HUES48 (cell line): ENCODE results near the gene CACNB1.
A peak's percentile ranks its signal among the peaks of the same experiment; 100 is the strongest.

Experiments
- H3K27ac ChIP-seq: one replicate; pipeline ENCODE4 v1.7.0; 2013; ENCODE audit warnings: low read depth, low read length, inconsistent platforms
- H3K27me3 ChIP-seq: 2 replicates; pipeline ENCODE4 v1.6.1; 2013; ENCODE audit warnings: mild to moderate bottlenecking, low read length; ENCODE audit not compliant: control insufficient read depth, insufficient read depth
- H3K36me3 ChIP-seq: 2 replicates; pipeline ENCODE4 v1.6.1; 2013; ENCODE audit warnings: low read length; ENCODE audit not compliant: control insufficient read depth, insufficient read depth
- H3K4me1 ChIP-seq: 2 replicates; pipeline ENCODE4 v1.6.1; 2013; ENCODE audit warnings: mild to moderate bottlenecking, low read length; ENCODE audit not compliant: control insufficient read depth, insufficient read depth
- H3K4me3 ChIP-seq: 2 replicates; pipeline ENCODE4 v1.5.1; 2013; ENCODE audit warnings: mild to moderate bottlenecking, low read depth, low read length
- H3K9ac ChIP-seq: 2 replicates; pipeline ENCODE4 v1.6.1; 2013; ENCODE audit warnings: mild to moderate bottlenecking, low read depth, low read length, moderate library complexity
- H3K9me3 ChIP-seq: 2 replicates; pipeline ENCODE4 v1.6.1; 2013; ENCODE audit warnings: low read length; ENCODE audit not compliant: control insufficient read depth, insufficient read depth

Gene CACNB1

GRCh38 chr17:39224778-39225307 is 27.4 kb upstream of the CACNB1 start:
- Histone ChIP-seq H3K36me3 (no peaks in the 10 kb centered on the region), H3K4me1 (peaks cover 5% of the 10 kb centered on the region; the same call in 1 of the 2 replicates), H3K9ac (no peak overlapping the region), H3K4me3 (peak overlapping the region; percentile 61), H3K9me3 (no peaks in the 10 kb centered on the region), H3K27ac (no peak overlapping the region), H3K27me3 (peaks cover 42% of the 10 kb centered on the region)

DNA sequence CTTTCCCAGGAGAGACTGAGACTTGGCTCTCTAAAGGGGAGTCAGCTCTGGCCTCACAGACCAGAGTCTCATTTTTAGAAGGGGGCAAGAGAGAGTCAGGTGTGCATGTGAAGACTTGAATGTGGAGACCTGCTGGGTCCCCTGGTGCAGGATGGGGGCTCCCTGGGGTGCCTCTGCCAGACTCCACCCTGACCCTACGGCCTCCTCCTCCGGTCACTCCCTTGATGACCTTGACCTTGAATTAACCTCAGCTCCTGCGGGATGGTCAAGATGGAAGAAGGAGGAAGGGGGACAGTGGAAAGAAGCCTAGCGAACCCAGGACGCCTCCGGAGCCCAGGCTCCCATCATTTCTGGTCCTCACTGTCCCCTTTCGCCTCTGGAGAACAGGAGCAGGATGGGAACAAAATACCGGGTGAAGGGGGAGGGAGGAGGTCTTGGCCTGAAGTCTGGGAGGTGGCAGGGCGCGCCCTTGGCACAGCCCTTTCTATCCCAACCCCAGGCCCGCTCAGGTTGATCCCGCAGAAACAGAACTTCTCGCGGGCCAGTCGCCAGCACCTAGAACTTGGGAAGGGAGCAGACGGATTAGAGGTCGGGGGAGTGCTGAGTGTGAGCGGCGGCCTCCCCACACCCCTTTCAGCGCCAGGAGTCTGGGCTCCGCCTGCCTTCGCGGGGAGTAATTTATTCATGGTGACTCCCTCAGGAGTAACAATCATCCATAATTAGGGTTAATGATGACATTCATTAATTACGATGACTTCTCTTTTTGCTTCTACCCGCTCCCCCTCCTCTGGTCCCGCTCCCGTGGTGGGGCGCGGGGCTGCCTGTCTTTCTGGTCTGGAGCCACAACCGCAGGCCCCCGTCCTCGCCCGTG is 26.7 kb upstream of the CACNB1 start:
- Histone ChIP-seq H3K36me3 (no peaks in the 10 kb centered on the region), H3K9me3 (no peaks in the 10 kb centered on the region), H3K27me3 (peaks cover 49% of the 10 kb centered on the region), H3K4me1 (peaks cover 5% of the 10 kb centered on the region; the same call in 1 of the 2 replicates), H3K9ac (no peak overlapping the region), H3K27ac (no peak overlapping the region), H3K4me3 (peak overlapping the region; percentile 61)

DNA sequence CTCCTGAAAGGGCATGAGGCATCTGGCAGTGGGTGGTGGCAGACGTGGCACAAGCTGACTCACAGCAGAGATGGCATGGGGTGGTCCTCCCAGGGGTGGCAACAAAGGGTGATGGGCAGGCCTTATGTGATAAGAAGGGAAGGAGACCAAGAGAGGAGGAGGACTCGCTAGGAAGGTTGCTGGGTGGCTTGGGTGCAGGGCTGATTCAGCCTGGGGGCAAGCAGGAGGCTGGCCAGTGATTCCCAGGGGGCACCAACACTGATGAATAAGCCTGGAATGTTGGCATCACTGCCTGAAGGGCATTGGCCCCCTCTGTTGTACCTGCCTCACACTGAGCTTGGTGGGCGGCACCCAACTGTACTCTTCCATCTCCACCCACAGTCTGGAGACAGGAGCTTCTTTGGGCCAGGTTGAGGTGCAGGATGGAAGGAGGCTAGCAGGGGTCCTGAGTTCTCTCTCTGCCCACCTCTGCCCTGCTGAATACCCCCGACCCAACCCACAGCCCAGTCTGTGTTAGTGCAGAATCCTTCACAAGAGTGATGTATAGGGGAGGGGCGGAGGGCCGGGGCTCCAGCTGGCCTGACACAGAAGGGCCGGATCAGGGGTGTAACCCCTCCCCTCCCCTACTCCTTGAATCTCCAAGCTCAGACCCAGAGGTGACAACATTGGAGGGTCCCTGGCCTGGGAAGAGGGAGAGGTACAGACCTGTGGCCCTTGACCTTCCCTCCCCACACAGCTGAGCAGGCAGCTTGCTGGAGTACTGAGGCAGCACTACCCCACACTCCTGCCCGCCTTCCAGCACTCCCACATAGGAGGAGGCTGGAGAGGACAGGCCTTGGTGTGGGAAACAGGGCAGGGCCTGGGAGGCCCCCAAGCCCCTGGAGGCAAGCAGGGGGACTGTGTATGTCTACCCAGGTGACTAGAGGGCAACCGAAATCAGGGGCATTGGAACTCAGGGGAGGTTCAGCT is 25.7 kb upstream of the CACNB1 start:
- peaks cover 5% of the 10 kb centered on the region; the same call in 1 of the 2 replicates for H3K4me1 ChIP-seq
- H3K9ac ChIP-seq: no peak overlapping the region
- H3K27me3 ChIP-seq: peaks cover 59% of the 10 kb centered on the region
- no peaks in the 10 kb centered on the region for H3K36me3 ChIP-seq
- no peaks in the 10 kb centered on the region for H3K9me3 ChIP-seq
- H3K27ac ChIP-seq: no peak overlapping the region
- no peak overlapping the region for H3K4me3 ChIP-seq

GRCh38 chr17:39222151-39222550 is 24.7 kb upstream of the CACNB1 start:
- Histone ChIP-seq H3K9ac (no peak overlapping the region), H3K9me3 (no peaks in the 10 kb centered on the region), H3K4me3 (no peak overlapping the region), H3K27me3 (peaks cover 64% of the 10 kb centered on the region), H3K4me1 (peaks cover 5% of the 10 kb centered on the region; the same call in 1 of the 2 replicates), H3K36me3 (no peaks in the 10 kb centered on the region), H3K27ac (no peak overlapping the region)

DNA sequence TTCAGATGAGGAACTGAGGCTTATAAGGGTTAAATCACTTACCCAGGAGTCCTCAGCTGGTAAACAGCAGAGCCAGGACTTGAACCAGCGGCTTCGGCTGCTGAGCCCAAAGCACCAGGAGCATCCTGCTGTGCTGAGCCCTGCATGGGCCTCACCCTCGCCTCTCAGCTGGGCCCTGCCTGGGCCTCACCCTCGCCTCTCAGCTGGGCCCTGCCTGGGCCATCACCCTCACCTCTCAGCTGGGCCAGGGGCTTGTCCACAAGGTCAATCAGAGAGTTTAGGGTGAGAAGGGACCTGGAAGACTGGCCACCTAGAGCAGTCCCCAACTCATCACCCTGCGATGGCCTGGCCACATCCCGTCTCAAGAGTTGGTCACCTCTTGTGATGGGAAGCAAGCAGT is 24.1 kb upstream of the CACNB1 start:
- no peak overlapping the region for H3K4me3 ChIP-seq
- H3K27ac ChIP-seq: no peak overlapping the region
- H3K36me3 ChIP-seq: no peaks in the 10 kb centered on the region
- H3K27me3 ChIP-seq: peaks cover 64% of the 10 kb centered on the region
- H3K4me1 ChIP-seq: peaks cover 5% of the 10 kb centered on the region; the same call in 1 of the 2 replicates
- no peak overlapping the region for H3K9ac ChIP-seq
- no peaks in the 10 kb centered on the region for H3K9me3 ChIP-seq

DNA sequence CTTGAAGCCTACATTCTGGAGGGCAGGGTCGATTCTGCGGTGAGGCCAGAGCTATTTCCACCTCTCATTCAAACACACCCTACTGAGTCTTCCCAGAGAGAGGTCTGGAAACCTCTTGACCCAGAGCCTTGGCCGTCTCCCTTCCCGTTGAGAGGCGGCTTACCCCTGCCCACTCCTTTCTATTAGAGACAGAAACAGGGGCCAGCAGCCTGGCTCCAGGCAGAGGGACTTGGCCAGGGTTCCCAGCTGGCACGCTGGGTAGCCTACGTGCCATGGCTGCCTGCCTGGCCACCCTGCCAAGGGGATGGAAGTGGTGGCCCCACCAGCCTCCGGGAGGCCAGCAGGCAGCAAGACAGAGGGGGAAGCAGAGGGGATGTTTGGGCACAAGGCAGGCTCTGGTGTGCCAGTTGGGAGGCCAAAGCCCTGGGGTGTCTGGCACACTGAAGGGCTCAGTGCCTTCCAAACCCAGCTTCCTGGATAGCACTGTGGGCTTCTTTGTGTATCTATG is 22.2 kb upstream of the CACNB1 start:
- Histone ChIP-seq H3K27me3 (peaks cover 54% of the 10 kb centered on the region), H3K36me3 (no peaks in the 10 kb centered on the region), H3K9me3 (no peaks in the 10 kb centered on the region), H3K27ac (no peak overlapping the region), H3K4me3 (no peak overlapping the region), H3K4me1 (no peaks in the 10 kb centered on the region), H3K9ac (no peak overlapping the region)

DNA sequence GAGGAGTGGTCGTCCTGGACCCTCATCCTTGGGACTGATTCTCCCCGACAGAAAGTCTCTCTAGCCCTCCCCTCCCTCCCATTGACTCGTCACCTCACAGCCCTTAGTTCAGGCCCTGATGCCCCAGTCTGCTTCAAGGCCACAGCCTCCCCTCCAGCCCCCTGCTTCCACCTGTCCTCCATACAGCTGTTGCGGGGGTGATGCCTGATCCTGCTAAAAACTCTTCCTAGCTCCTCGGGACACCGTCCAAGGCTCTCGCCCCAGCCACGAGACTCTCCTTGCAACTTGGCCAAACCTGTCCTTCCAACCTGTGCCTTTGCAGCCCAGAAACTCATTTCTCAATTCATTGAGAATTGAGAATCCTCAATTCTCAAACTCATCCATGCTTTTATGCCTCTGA is 21.4 kb upstream of the CACNB1 start:
- no peaks in the 10 kb centered on the region for H3K9me3 ChIP-seq
- H3K36me3 ChIP-seq: no peaks in the 10 kb centered on the region
- H3K4me1 ChIP-seq: no peaks in the 10 kb centered on the region
- no peak overlapping the region for H3K4me3 ChIP-seq
- H3K9ac ChIP-seq: no peak overlapping the region
- H3K27me3 ChIP-seq: peaks cover 46% of the 10 kb centered on the region
- no peak overlapping the region for H3K27ac ChIP-seq

GRCh38 chr17:39217734-39218369 is 20.4 kb upstream of the CACNB1 start:
- H3K9me3 ChIP-seq: no peaks in the 10 kb centered on the region
- H3K27me3 ChIP-seq: peaks cover 35% of the 10 kb centered on the region
- H3K36me3 ChIP-seq: no peaks in the 10 kb centered on the region
- H3K4me3 ChIP-seq: peak overlapping the region; percentile 32; the same call in 1 of the 2 replicates
- no peak overlapping the region for H3K9ac ChIP-seq
- H3K27ac ChIP-seq: no peak overlapping the region
- no peaks in the 10 kb centered on the region for H3K4me1 ChIP-seq

- Histone ChIP-seq H3K9me3 (no peaks in the 10 kb centered on the region), H3K4me1 (peaks cover 7% of the 10 kb centered on the region), H3K27ac (no peak overlapping the region), H3K9ac (no peak overlapping the region), H3K27me3 (peaks cover 20% of the 10 kb centered on the region), H3K4me3 (no peak overlapping the region), H3K36me3 (no peaks in the 10 kb centered on the region)
Measured at GRCh38 chr17:39213852-39214251, 16.4 kb upstream of the CACNB1 start.

GRCh38 chr17:39212841-39213480 is 15.5 kb upstream of the CACNB1 start:
- Histone ChIP-seq H3K9me3 (no peaks in the 10 kb centered on the region), H3K36me3 (no peaks in the 10 kb centered on the region), H3K27ac (no peak overlapping the region), H3K9ac (no peak overlapping the region), H3K4me1 (peaks cover 12% of the 10 kb centered on the region), H3K27me3 (peaks cover 11% of the 10 kb centered on the region), H3K4me3 (no peak overlapping the region)
